ENCODE data around the gene RBAK.

GRCh38 chr7:5020098-5020497, 25.6 kb upstream of the RBAK start:
- TF ChIP-seq CTCF (IDR thresholded peaks at IDR 0.05; ENCODE audit: low read depth, low read length, missing input control) (no peak), GABPA (IDR thresholded peaks at IDR 0.05 in 1 of 2, conservative IDR thresholded peaks at IDR 0.05 in 1 of 2) (no peak), MAX (IDR thresholded peaks at IDR 0.05) (no peak), TAF1 (conservative IDR thresholded peaks at IDR 0.05) (no peak), FOXA1 (IDR thresholded peaks at IDR 0.05) (no peak), SP1 (IDR thresholded peaks at IDR 0.05) (no peak)
